Trophoblast cell (in vitro differentiated cells and primary cell): Measurements from ENCODE around the gene NACA2.

Experiments used
- DNase-seq, 2 donors: peaks; one replicate each; pipeline ENCODE4 v3.0.0-alpha.2; 2016
- H2AFZ ChIP-seq: 2 replicates; pipeline ENCODE4 v1.6.1; 2013; ENCODE audit warnings: low read length, moderate library complexity, mild to moderate bottlenecking; ENCODE audit not compliant: insufficient read depth, poor library complexity
- H2AK5ac ChIP-seq: 2 replicates; pipeline ENCODE4 v1.6.1; 2013; ENCODE audit warnings: mild to moderate bottlenecking, low read length
- H2BK120ac ChIP-seq: 2 replicates; pipeline ENCODE4 v1.6.1; 2013; ENCODE audit warnings: low read length, mild to moderate bottlenecking, moderate library complexity; ENCODE audit not compliant: insufficient read depth, poor library complexity
- H2BK12ac ChIP-seq: 2 replicates; pipeline ENCODE4 v1.6.1; 2013; ENCODE audit warnings: mild to moderate bottlenecking, low read length, moderate library complexity
- H2BK5ac ChIP-seq: 2 replicates; pipeline ENCODE4 v1.6.1; 2013; ENCODE audit warnings: low read length, low read depth, moderate library complexity, mild to moderate bottlenecking; ENCODE audit not compliant: poor library complexity
- H3K14ac ChIP-seq: 2 replicates; pipeline ENCODE4 v1.6.1; 2013; ENCODE audit warnings: mild to moderate bottlenecking, low read length
- H3K18ac ChIP-seq: 2 replicates; pipeline ENCODE4 v1.6.1; 2013; ENCODE audit warnings: mild to moderate bottlenecking, low read length
- H3K23ac ChIP-seq: 2 replicates; pipeline ENCODE4 v1.6.1; 2013; ENCODE audit warnings: low read length
- H3K27ac ChIP-seq: 2 replicates; pipeline ENCODE4 v1.5.1; 2013; ENCODE audit warnings: low read depth, mild to moderate bottlenecking, inconsistent platforms, low read length, moderate library complexity
- H3K27me3 ChIP-seq: 2 replicates; pipeline ENCODE4 v1.6.1; 2013; ENCODE audit warnings: inconsistent platforms, mild to moderate bottlenecking, low read length, moderate library complexity; ENCODE audit not compliant: insufficient read depth
- H3K36me3 ChIP-seq, 2 experiments: 1 replicate in 1 of 2; 2 replicates in 1 of 2; pipeline ENCODE4 v1.6.1; 2013; ENCODE audit warnings: low read length in 2 of 2, mild to moderate bottlenecking in 2 of 2, moderate library complexity in 1 of 2; ENCODE audit not compliant: insufficient read depth in 2 of 2, control insufficient read depth in 1 of 2
- H3K4ac ChIP-seq: 2 replicates; pipeline ENCODE4 v1.6.1; 2013; ENCODE audit warnings: low read depth, mild to moderate bottlenecking, low read length, moderate library complexity
- H3K4me1 ChIP-seq, 2 experiments: 1 replicate in 1 of 2; 2 replicates in 1 of 2; pipeline ENCODE4 v1.6.1; 2013; ENCODE audit warnings: low read length in 2 of 2, mild to moderate bottlenecking in 2 of 2, moderate library complexity in 1 of 2; ENCODE audit not compliant: insufficient read depth in 2 of 2, control insufficient read depth in 1 of 2
- H3K4me2 ChIP-seq: 2 replicates; pipeline ENCODE4 v1.6.1; 2013; ENCODE audit warnings: inconsistent platforms, mild to moderate bottlenecking, low read length, moderate library complexity
- H3K4me3 ChIP-seq: 2 replicates; pipeline ENCODE4 v1.5.1; 2013; ENCODE audit warnings: mild to moderate bottlenecking, low read depth, low read length, inconsistent platforms
- H3K79me1 ChIP-seq: one replicate; pipeline ENCODE4 v1.6.1; 2013; ENCODE audit warnings: low read length
- H3K79me2 ChIP-seq: 2 replicates; pipeline ENCODE4 v1.6.1; 2013; ENCODE audit warnings: low read length, mild to moderate bottlenecking; ENCODE audit not compliant: control insufficient read depth, insufficient read depth, poor library complexity
- H3K9ac ChIP-seq: 2 replicates; pipeline ENCODE4 v1.6.1; 2013; ENCODE audit warnings: mild to moderate bottlenecking, low read length
- H3K9me3 ChIP-seq: 2 replicates; pipeline ENCODE4 v1.6.1; 2013; ENCODE audit warnings: low read depth, mild to moderate bottlenecking, control low read depth, inconsistent platforms, low read length; ENCODE audit not compliant: insufficient read depth
- H4K12ac ChIP-seq: 2 replicates; pipeline ENCODE4 v1.6.1; 2013; ENCODE audit warnings: low read depth, mild to moderate bottlenecking, low read length, moderate library complexity
- H4K8ac ChIP-seq: 2 replicates; pipeline ENCODE4 v1.6.1; 2013; ENCODE audit warnings: low read depth, mild to moderate bottlenecking, low read length, moderate library complexity
- H4K91ac ChIP-seq: one replicate; pipeline ENCODE4 v1.6.1; 2013; ENCODE audit warnings: low read depth, mild to moderate bottlenecking, low read length, moderate library complexity
- WGBS: extraction: QIAGEN DNeasy Blood & Tissue Kit; methylation state at CpG from one replicate; pipeline ENCODE4 v1.1.7; 2013; ENCODE audit warnings: missing lambda C conversion rate; ENCODE audit not compliant: insufficient read length, insufficient coverage; ENCODE audit errors: extremely low coverage; 5-methylcytosine and 5-hydroxymethylcytosine counted together

NACA2 gene

DNA sequence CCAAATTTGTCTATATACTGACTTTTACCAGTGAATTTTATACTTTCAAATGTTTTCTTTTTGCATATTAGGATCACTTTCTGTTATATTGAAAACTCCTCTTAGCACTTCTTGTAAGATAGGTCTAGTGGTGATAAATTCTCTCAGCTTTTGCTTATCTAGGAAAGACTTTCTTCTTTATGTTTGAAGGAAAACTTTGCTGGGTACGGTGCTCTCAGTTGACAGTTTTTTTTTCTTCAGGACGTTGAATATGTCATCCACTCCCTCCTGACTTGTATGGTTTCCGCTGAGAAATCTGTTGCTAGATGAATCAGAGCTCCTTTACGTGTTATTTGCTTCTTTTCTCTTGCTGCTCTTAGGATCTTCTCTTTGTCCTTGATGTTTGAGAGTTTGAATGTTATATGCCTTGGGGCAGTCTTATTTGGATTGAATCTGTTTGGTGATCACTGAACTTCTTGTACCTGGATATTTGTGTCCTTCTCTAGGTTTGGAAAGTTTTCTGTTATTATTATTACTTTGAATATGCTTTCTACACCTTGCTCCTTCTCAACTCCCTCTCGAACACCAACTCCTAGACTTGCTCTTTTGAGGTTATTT lies 44.0 kb upstream of the NACA2 start:
- H3K23ac ChIP-seq = no peak overlapping the region
- H3K79me2 ChIP-seq = no peaks in the 10 kb centered on the region
- no peak overlapping the region for H2AK5ac ChIP-seq
- no peak overlapping the region for H3K14ac ChIP-seq
- no CpG with 5 or more reads among the region's 5 CpGs for WGBS
- H3K9me3 ChIP-seq = no peaks in the 10 kb centered on the region
- H3K27ac ChIP-seq = no peak overlapping the region
- H2BK120ac ChIP-seq = no peak overlapping the region
- H3K36me3 ChIP-seq = no peaks in the 10 kb centered on the region
- H3K9ac ChIP-seq = no peak overlapping the region
- no peak overlapping the region for H3K18ac ChIP-seq
- no peaks in the 10 kb centered on the region for H3K27me3 ChIP-seq
- no peak overlapping the region for H3K4me2 ChIP-seq
- no peak overlapping the region for H2BK12ac ChIP-seq
- H4K12ac ChIP-seq = no peak overlapping the region
- H3K4ac ChIP-seq = no peak overlapping the region
- H2AFZ ChIP-seq = no peak overlapping the region
- H3K4me3 ChIP-seq = no peak overlapping the region
- no peak overlapping the region for H4K91ac ChIP-seq
- H4K8ac ChIP-seq = no peak overlapping the region
- no peaks in the 10 kb centered on the region for H3K4me1 ChIP-seq
- H3K79me1 ChIP-seq = no peaks in the 10 kb centered on the region
- H2BK5ac ChIP-seq = no peak overlapping the region
- no peak for DNase-seq

DNA sequence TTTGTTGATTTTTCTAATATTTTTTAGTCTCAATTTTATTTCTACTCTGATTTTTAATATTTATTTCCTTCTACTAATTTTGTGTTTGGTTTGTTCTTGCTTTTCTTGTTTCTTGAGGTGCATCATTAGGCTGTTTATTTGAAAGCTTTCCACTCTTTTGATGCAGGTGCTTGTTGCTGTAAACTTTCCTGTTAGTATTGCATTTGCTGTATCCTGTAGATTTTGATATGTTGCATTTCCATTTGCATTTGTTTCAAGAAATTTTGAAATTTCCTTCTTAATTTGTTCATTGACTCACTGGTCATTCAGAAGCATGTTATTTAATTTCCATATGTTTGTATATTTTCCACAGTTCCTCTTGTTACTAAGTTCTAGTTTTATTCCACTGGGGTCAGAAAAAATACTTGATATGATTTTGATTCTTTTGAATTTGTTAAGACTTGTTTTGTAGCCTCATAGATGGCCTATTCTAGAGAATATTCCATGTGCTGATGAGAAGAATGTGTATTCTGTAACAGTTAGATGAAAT lies 43.1 kb upstream of the NACA2 start:
- Histone ChIP-seq H3K9ac (no peak overlapping the region), H3K36me3 (no peaks in the 10 kb centered on the region), H4K12ac (no peak overlapping the region), H3K79me1 (no peaks in the 10 kb centered on the region), H2AK5ac (no peak overlapping the region), H2BK12ac (no peak overlapping the region), H3K4me2 (no peak overlapping the region), H3K4me1 (no peaks in the 10 kb centered on the region), H4K8ac (no peak overlapping the region), H3K4me3 (no peak overlapping the region), H2BK5ac (no peak overlapping the region), H3K79me2 (no peaks in the 10 kb centered on the region), H2BK120ac (no peak overlapping the region), H3K18ac (no peak overlapping the region), H3K27me3 (no peaks in the 10 kb centered on the region), H4K91ac (no peak overlapping the region), H3K14ac (no peak overlapping the region), H3K9me3 (no peaks in the 10 kb centered on the region), H3K23ac (no peak overlapping the region), H3K4ac (no peak overlapping the region), H2AFZ (no peak overlapping the region), H3K27ac (no peak overlapping the region)
- no peak for DNase-seq

DNA sequence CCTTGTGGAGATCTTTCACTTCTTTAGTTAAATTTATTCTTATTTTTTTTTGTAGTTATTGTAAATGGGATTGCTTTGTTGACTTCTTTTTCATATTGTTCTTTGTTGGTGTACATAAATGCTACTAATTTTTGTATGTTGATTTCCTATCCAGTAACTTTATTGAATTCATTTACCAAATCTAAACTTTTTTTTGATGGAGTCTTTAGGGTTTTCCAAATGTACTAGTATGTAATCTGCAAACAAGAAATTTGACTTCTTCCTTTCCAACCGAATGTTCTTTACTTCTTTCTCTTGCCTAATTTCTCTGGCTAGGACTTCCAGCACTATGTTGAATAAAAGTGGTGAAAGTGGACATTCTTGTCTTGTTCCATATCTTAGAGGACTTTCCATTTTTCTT lies 41.8 kb upstream of the NACA2 start:
- Histone ChIP-seq H3K18ac (no peak overlapping the region), H2BK120ac (no peak overlapping the region), H2AFZ (no peak overlapping the region), H4K91ac (no peak overlapping the region), H4K8ac (no peak overlapping the region), H3K9me3 (no peaks in the 10 kb centered on the region), H4K12ac (no peak overlapping the region), H2BK5ac (no peak overlapping the region), H3K27me3 (no peaks in the 10 kb centered on the region), H3K4me2 (no peak overlapping the region), H3K36me3 (no peaks in the 10 kb centered on the region), H3K4me3 (no peak overlapping the region), H3K23ac (no peak overlapping the region), H2BK12ac (no peak overlapping the region), H3K27ac (no peak overlapping the region), H3K79me2 (no peaks in the 10 kb centered on the region), H2AK5ac (no peak overlapping the region), H3K14ac (no peak overlapping the region), H3K4me1 (no peaks in the 10 kb centered on the region), H3K79me1 (no peaks in the 10 kb centered on the region), H3K9ac (no peak overlapping the region), H3K4ac (no peak overlapping the region)
- DNase-seq = no peak
- no CpG with 5 or more reads among the region's 1 CpG for WGBS

DNA sequence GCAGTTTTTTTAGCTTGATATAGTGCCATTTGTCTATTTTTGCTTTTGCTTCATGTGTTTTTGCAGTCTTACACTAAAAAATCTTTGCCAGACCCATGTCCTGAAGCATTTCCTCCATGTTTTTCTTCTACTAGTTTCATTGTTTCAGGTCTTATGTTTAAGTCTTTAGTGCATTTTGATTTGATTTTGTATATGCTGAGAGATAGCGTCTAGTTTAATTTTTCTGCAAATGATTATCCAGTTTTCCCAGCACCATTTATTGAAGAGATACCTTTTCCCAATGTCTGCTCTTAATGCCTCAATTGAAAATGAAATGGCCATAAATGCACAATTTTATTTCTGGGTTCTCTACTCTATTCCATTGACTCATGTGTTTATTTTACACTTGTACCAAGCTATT lies 40.8 kb upstream of the NACA2 start:
- Histone ChIP-seq H4K91ac (no peak overlapping the region), H3K4me1 (no peaks in the 10 kb centered on the region), H3K4me3 (no peak overlapping the region), H3K23ac (no peak overlapping the region), H3K27me3 (no peaks in the 10 kb centered on the region), H2AFZ (no peak overlapping the region), H3K79me2 (no peaks in the 10 kb centered on the region), H3K79me1 (no peaks in the 10 kb centered on the region), H2BK120ac (no peak overlapping the region), H3K36me3 (no peaks in the 10 kb centered on the region), H3K9me3 (no peaks in the 10 kb centered on the region), H4K12ac (no peak overlapping the region), H2AK5ac (no peak overlapping the region), H3K4ac (no peak overlapping the region), H3K27ac (no peak overlapping the region), H3K9ac (no peak overlapping the region), H3K4me2 (no peak overlapping the region), H4K8ac (no peak overlapping the region), H3K18ac (no peak overlapping the region), H2BK12ac (no peak overlapping the region), H3K14ac (no peak overlapping the region), H2BK5ac (no peak overlapping the region)
- DNase-seq = no peak
- WGBS = no CpG with 5 or more reads among the region's 1 CpG
